HG02763 (cell line): ENCODE measurements around the gene MTERF2.

Experiments used
- ATAC-seq: cut with Tn5 transposase; IDR thresholded peaks from one replicate; pipeline ENCODE4 v1.9.1; 2021; ENCODE audit warnings: mild to moderate bottlenecking, moderate library complexity; ENCODE audit not compliant: unreplicated experiment

The MTERF2 gene

GRCh38 chr12:106994579-106995220 lies 7.8 kb upstream of the MTERF2 start:
- no peak for ATAC-seq

GRCh38 chr12:106987846-106988245 lies 900 bp upstream of the MTERF2 start:
- no peak for ATAC-seq

- no peak for ATAC-seq
These were observed 811 bp downstream of the MTERF2 start for GRCh38 chr12:106986135-106986534.

GRCh38 chr12:106985479-106985878 lies 1.5 kb downstream of the MTERF2 start:
- ATAC-seq, result no peak

- no peak for ATAC-seq
These were observed 2.3 kb downstream of the MTERF2 start for GRCh38 chr12:106984588-106985137.

- ATAC-seq, result no peak
These were observed 4.7 kb downstream of the MTERF2 start for GRCh38 chr12:106982229-106982628.

- no peak for ATAC-seq
These were observed 5.2 kb downstream of the MTERF2 start for GRCh38 chr12:106981788-106982187.

- no peak for ATAC-seq
These were observed 6.0 kb downstream of the MTERF2 start for GRCh38 chr12:106980944-106981343.

GRCh38 chr12:106978035-106978800 lies 8.7 kb downstream of the MTERF2 start:
- ATAC-seq, result no peak

GRCh38 chr12:106976668-106977067 lies 10.3 kb downstream of the MTERF2 start:
- ATAC-seq, result no peak

- ATAC-seq, result no peak
These were observed 10.8 kb downstream of the MTERF2 start for GRCh38 chr12:106975993-106976658.

GRCh38 chr12:106975098-106975497 lies 11.8 kb downstream of the MTERF2 start:
- ATAC-seq, result no peak

- ATAC-seq, result peak; percentile 68
These were observed 12.4 kb downstream of the MTERF2 start for GRCh38 chr12:106974511-106974910.

GRCh38 chr12:106973545-106973944 lies 13.4 kb downstream of the MTERF2 start:
- no peak for ATAC-seq

GRCh38 chr12:106971065-106971464 lies 15.9 kb downstream of the MTERF2 start:
- ATAC-seq, result no peak

GRCh38 chr12:106964526-106964925 lies 22.4 kb downstream of the MTERF2 start:
- no peak for ATAC-seq

GRCh38 chr12:106962286-106962685 lies 24.7 kb downstream of the MTERF2 start:
- ATAC-seq, result no peak

- ATAC-seq, result no peak
These were observed 26.5 kb downstream of the MTERF2 start for GRCh38 chr12:106960443-106960842.

GRCh38 chr12:106957583-106957982 lies 29.4 kb downstream of the MTERF2 start:
- no peak for ATAC-seq

GRCh38 chr12:106956048-106956578 lies 30.8 kb downstream of the MTERF2 start:
- ATAC-seq, result no peak

- peak; percentile 83 for ATAC-seq
These were observed 31.4 kb downstream of the MTERF2 start, which contains the start of gene TMEM263 for GRCh38 chr12:106955377-106956047. Gene TMEM263 (plus strand): TSS chr12:106955907. CDS start chr12:106967117, 11,210 bp downstream.
